GM12878 (cell line): ENCODE data around the gene COL4A1. TPM values are rescaled to one million over a fixed set of nuclear protein-coding genes. Genes with fewer than 3 reads are reported as not detected.
A peak's percentile ranks its signal among the peaks of the same experiment; 100 is the strongest.

Experiments used
- ATAC-seq: fragments of 200-7000 bp; cut with Tn5 transposase; 3 replicates; pipeline ENCODE4 v1.9.1; 2020; ENCODE audit warnings: mild to moderate bottlenecking, moderate library complexity
- BruUV-seq: library from RNA; stranded (reverse); fragments of 400-500 nt; replicated peaks from 2 replicates; lab custom pipeline; 2021; lab: Mats Ljungman, UMichigan
- CTCF ChIA-PET: fragments of 300-600 bp; sonication (Branson Sonifier 250); formaldehyde crosslinking; extraction: SDS; loops from one replicate; lab custom pipeline; 2021; ENCODE audit warnings: inconsistent platforms; lab: Yijun Ruan, JAX
- POLR2A ChIA-PET: fragments of 350-600 bp; formaldehyde crosslinking; extraction: SDS; loops from one replicate; lab custom pipeline; 2021; ENCODE audit warnings: inconsistent platforms; lab: Charles Lee
- RAD21 ChIA-PET: fragments of 300-600 bp; sonication (Branson Sonifier 250); formaldehyde crosslinking; loops from one replicate; lab custom pipeline; 2023; ENCODE audit warnings: antibody characterized with exemption; ENCODE audit not compliant: unreplicated experiment; lab: Charles Lee
- SMC1A ChIA-PET: fragments of 300-600 bp; sonication (Branson Sonifier 250); formaldehyde crosslinking; loops from one replicate; lab custom pipeline; 2023; ENCODE audit not compliant: unreplicated experiment, uncharacterized antibody; lab: Charles Lee
- DNase-seq: peaks from one replicate; pipeline ENCODE4 v3.0.0-alpha.2; 2011; ENCODE audit warnings: low read depth, low spot score
- FAIRE-seq: peaks from 3 replicates; lab custom pipeline; 2011; peaks lifted over from hg19 to GRCh38; lab: Jason Lieb, UNC
- H2AFZ ChIP-seq: 2 replicates; pipeline ENCODE4 v1.6.0; 2011; ENCODE audit warnings: low read depth, low read length, control low read depth; ENCODE audit not compliant: control insufficient read depth
- H3K27ac ChIP-seq: 2 replicates; pipeline ENCODE4 v1.5.1; 2011; ENCODE audit warnings: control low read depth; ENCODE audit not compliant: control insufficient read depth, insufficient read depth
- H3K27me3 ChIP-seq, 2 experiments: replicated peaks in 1 of 2; 2 replicates each; pipeline versions ENCODE4 v1.6.0 to v1.6.1; 2011; ENCODE audit warnings: low read length in 1 of 2; ENCODE audit not compliant: control insufficient read depth in 2 of 2, insufficient read depth in 2 of 2
- H3K36me3 ChIP-seq, 2 experiments: 2 replicates each; pipeline ENCODE4 v1.5.1; 2011; ENCODE audit warnings: low read length in 1 of 2; ENCODE audit not compliant: control insufficient read depth in 2 of 2, insufficient read depth in 2 of 2
- H3K4me1 ChIP-seq: 2 replicates; pipeline ENCODE4 v1.6.1; 2011; ENCODE audit warnings: mild to moderate bottlenecking, low read length, moderate library complexity, mixed read lengths; ENCODE audit not compliant: control insufficient read depth, insufficient read depth
- H3K4me2 ChIP-seq: 2 replicates; pipeline ENCODE4 v1.6.0; 2011; ENCODE audit warnings: control low read depth; ENCODE audit not compliant: control insufficient read depth, insufficient read depth
- H3K4me3 ChIP-seq: fragments of 200-600 bp; sonication (generic); 2 replicates; pipeline ENCODE4 v1.5.1; 2016
- H3K79me2 ChIP-seq: 2 replicates; pipeline ENCODE4 v1.6.0; 2011; ENCODE audit warnings: low read length; ENCODE audit not compliant: control insufficient read depth, insufficient read depth
- H3K9ac ChIP-seq: 2 replicates; pipeline ENCODE4 v1.8.0; 2011; ENCODE audit warnings: low read length, control low read depth, mixed read lengths; ENCODE audit not compliant: control insufficient read depth, insufficient read depth
- H3K9me3 ChIP-seq: replicated peaks from 3 replicates; pipeline ENCODE4 v1.5.1; 2011; ENCODE audit warnings: mild to moderate bottlenecking, low read length; ENCODE audit not compliant: control insufficient read depth, insufficient read depth
- H4K20me1 ChIP-seq: 2 replicates; pipeline ENCODE4 v1.6.0; 2011; ENCODE audit not compliant: control insufficient read depth, insufficient read depth
- MXI1 ChIP-seq: fragments of 150-350 bp; IDR thresholded peaks from 2 replicates; pipeline ENCODE4 v1.6.1; 2011; ENCODE audit warnings: low read depth, mild to moderate bottlenecking, inconsistent platforms, low read length, improper control_type of control experiment
- SKIL ChIP-seq: fragments of 450-650 bp; IDR thresholded peaks from 2 replicates; pipeline ENCODE4 v1.6.1; 2017; ENCODE audit warnings: mild to moderate bottlenecking, low read depth, inconsistent platforms; ENCODE audit not compliant: poor library complexity, severe bottlenecking
- SMAD5 ChIP-seq: IDR thresholded peaks from 2 replicates; pipeline ENCODE4 v1.6.1; 2016; ENCODE audit warnings: antibody characterized with exemption, low read depth
- SPI1 ChIP-seq: IDR thresholded peaks from 2 replicates; pipeline ENCODE4 v1.6.1; 2011; ENCODE audit warnings: low read depth, mild to moderate bottlenecking, low read length, moderate library complexity, borderline replicate concordance; ENCODE audit not compliant: insufficient read depth
- SREBF2 ChIP-seq: IDR thresholded peaks from 2 replicates; pipeline ENCODE4 v1.6.1; 2012; ENCODE audit warnings: mild to moderate bottlenecking, low read length
- WGBS: methylation state at CpG from one replicate; pipeline ENCODE4 v1.1.6; 2016; ENCODE audit warnings: low lambda C conversion rate; ENCODE audit not compliant: insufficient replicate concordance, insufficient coverage; ENCODE audit errors: missing lambda C conversion rate; 5-methylcytosine and 5-hydroxymethylcytosine counted together
- in situ Hi-C: fragments of 300-500 bp; cut with MboI; formaldehyde crosslinking; loops from 9 replicates; pipeline ENCODE4 v1.14.3; 2018; ENCODE audit warnings: mixed read lengths
- intact Hi-C: fragments of 100-400 bp; cut with micrococcal nuclease; formaldehyde crosslinking; loops from one replicate; pipeline ENCODE4 v1.14.2; 2022; ENCODE audit not compliant: unreplicated experiment
- polyA plus RNA-seq, 11 experiments: library from polyadenylated mRNA; depleted of rRNA in 4 of 11; unstranded in 6 of 11; stranded (reverse) in 5 of 11; fragments of >200 nt; fragmentation: Nextera tagmentation in 4 of 11; fragmentation: Illumina TruSeq in 1 of 11; extraction: Ambion mirVana in 4 of 11; extraction: Trizol in 1 of 11; gene quantifications; 1 replicate in 1 of 11; 2 replicates in 10 of 11; pipeline versions ENCODE4 v1.2.1 to v1.2.3, GENCODE V29; 2011 to 2016; ENCODE audit warnings: inconsistent platforms in 2 of 11, missing spikeins in 2 of 11, low read depth in 1 of 11
- total RNA-seq, 4 experiments: library from RNA; depleted of rRNA in 3 of 4; stranded (reverse); fragments of >200 nt in 3 of 4; fragmentation: Illumina TruSeq in 1 of 4; extraction: Trizol in 1 of 4; gene quantifications; 2 replicates each; pipeline versions ENCODE4 v1.2.1 to v1.2.3, GENCODE V29; 2013 to 2021

COL4A1 gene
- total and polyA plus RNA-seq, 10 of the 15 experiments (the other 5 are each of a cell fraction or from before 2014, with no cell fraction given) = 0.07 to 0.31 (median 0.13) TPM; not detected in 6

DNA sequence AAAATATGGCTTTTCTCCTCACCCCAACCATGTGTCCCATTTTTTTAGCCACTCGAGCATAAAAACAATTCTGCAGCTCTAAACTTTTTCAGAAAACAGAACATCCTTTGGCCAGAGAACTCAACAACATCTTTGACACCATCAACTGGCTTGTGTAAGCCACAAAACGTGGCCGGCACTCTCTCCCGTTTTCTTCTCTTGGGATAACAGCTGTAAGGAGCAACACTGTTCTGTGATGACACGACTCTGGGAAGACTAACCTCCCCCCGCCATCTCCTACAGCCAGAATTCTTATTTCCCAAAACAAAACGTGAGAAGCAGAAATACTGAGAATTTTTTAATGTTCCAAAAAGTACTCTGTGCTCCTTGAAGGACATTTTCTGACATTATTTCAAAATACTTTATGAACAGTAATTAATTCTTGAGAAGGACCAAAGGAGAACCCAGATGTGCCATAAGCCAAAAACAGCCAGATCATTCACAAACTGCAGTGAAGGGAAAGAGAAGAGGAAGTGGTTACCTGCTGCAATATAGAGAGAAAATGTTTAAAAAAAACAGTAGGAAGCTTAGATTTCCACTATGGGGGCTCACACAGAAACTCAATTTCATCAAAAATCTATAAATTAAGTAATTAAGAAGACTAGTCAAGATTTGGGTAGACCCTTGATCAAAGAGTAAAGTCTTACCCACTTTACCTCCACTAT lies 25.8 kb downstream of the COL4A1 start:
- no TSS peak for BruUV-seq
- Histone ChIP-seq H2AFZ (no peak overlapping the region), H3K36me3 (no peaks in the 10 kb centered on the region), H3K27ac (no peak overlapping the region), H3K9ac (no peak overlapping the region), H4K20me1 (no peaks in the 10 kb centered on the region), H3K4me3 (no peak overlapping the region), H3K4me2 (no peak overlapping the region), H3K27me3 (no peaks in the 10 kb centered on the region; a peak in 1 of 4 replicates), H3K4me1 (no peaks in the 10 kb centered on the region), H3K9me3 (no peaks in the 10 kb centered on the region), H3K79me2 (no peaks in the 10 kb centered on the region)
- ChIA-PET SMC1A (no interaction called here), CTCF (no interaction called here), POLR2A (no interaction called here), RAD21 (no interaction called here)
- in situ Hi-C loops (no loop called here), intact Hi-C loops (no loop called here)
- WGBS = 20% methylated on average over 7 of the region's 7 CpGs
- no peak for ATAC-seq
- peak; percentile 57; the same call in 1 of the 2 replicates for TF ChIP-seq SPI1
- no peak for TF ChIP-seq SREBF2
- no peak for TF ChIP-seq SMAD5
- no peak for TF ChIP-seq SKIL
- TF ChIP-seq MXI1 = no peak
- no peak for FAIRE-seq
- no peak for DNase-seq
